Muscle of arm (tissue), 12 donors: ENCODE data around the gene ELOVL7. TPM values are rescaled to one million over a fixed set of nuclear protein-coding genes. Genes with fewer than 3 reads are reported as not detected.
"Not testable (repeated sequence)": the region's sequence is repeated elsewhere in the genome, so short reads cannot be mapped to it uniquely, and the experiment has no call there.

ENCODE experiments used
- DNase-seq: peaks from one replicate; pipeline ENCODE4 v3.0.0-alpha.2; 2013
- polyA plus RNA-seq, 12 donors: library from polyadenylated mRNA; unstranded; fragments of 120-200 nt; gene quantifications; one replicate each; pipeline ENCODE4 v1.2.1, GENCODE V29; 2013; ENCODE audit not compliant: insufficient read length in 12 of 12

ELOVL7 gene
- polyA plus RNA-seq, 12 donors = 0.12 to 1.6 (median 0.28) TPM; not detected in 2

- not testable (repeated sequence) for DNase-seq
Measured at GRCh38 chr5:60715201-60715928, 128.7 kb downstream of the ELOVL7 start.

GRCh38 chr5:60712950-60713349 is 131.1 kb downstream of the ELOVL7 start:
- DNase-seq = no peak

GRCh38 chr5:60711892-60712291 is 132.2 kb downstream of the ELOVL7 start:
- DNase-seq = not testable (repeated sequence)

- DNase-seq = no peak
Measured at GRCh38 chr5:60710362-60710761, 133.7 kb downstream of the ELOVL7 start.

GRCh38 chr5:60705144-60705543 is 138.9 kb downstream of the ELOVL7 start:
- no peak for DNase-seq

GRCh38 chr5:60703944-60704343 is 140.1 kb downstream of the ELOVL7 start:
- DNase-seq = no peak

Other genes starting within 250 kb of the ELOVL7 start
- gene DEPDC1B, start 144.1 kb downstream of the ELOVL7 start, polyA plus RNA-seq = 10 to 100 TPM in 1 of 12 donors, 1 to 10 TPM in 10, not detected in 1; 2.8 to 14.0 (median 5.2) TPM
- gene ERCC8, start 100.8 kb upstream of the ELOVL7 start, polyA plus RNA-seq = 10 to 100 TPM in 10 of 12 donors, 1 to 10 TPM in 1, not detected in 1; 7.8 to 18.6 (median 15.8) TPM
- gene NDUFAF2, start 100.9 kb upstream of the ELOVL7 start, polyA plus RNA-seq = 10 to 100 TPM in 11 of 12 donors, not detected in 1; 22.1 to 72.3 (median 30.6) TPM